ENCODE data around the gene GDI2.
A peak's percentile ranks its signal among the peaks of the same experiment; 100 is the strongest.
"Not testable (repeated sequence)": the region's sequence is repeated elsewhere in the genome, so short reads cannot be mapped to it uniquely, and the experiment has no call there.

GDI2 gene

DNA sequence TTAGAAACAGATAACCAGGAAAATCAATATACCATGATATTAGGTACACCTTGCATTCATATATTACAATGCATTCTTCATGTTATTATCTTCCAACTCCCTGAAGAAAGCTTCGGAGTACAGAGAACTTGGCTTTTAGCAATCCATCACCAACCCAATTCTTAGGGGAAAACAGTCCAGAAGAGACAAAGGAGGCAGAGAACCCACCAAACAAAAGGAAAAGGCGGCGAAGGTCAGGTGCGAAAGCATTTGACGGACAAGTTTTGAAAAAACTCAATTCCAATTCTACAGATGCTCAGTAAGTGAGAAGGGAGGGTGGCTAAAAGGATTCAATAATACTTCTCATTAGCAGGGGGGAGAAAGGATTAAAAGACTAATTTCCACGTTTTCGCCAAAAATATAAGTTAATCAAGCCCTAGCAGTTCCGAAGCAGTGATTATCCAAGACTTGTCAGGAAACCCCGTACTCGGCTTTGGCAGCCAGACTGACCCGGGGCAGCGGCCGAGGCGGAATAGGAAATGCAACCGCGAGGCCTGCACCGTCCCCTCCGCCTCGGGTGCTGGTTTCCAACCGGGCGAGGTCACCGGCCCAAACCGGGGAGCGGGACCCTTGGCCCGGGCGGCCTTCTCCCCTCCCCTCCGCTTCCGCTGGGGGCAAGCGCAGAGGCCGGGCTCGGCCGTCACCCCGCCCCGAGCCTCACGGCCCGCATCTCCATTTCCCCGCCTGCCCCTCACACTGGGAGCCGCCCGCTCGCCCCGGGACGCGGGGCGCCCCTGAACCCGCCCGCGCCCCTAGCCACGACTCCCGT, 747 bp downstream of the GDI2 start:
- ChIA-PET POLR2A (interaction anchor here (0.8 to 2.2 kb wide), 10 partner anchors 8 to 135 kb away, joined by 3 to 19 read pairs (median 4); partner anchors contain the start of genes ANKRD16 and FBH1), CTCF (interaction anchor here (0.9 kb wide), 1 partner anchor 78 kb away, joined by 4 read pairs; the partner anchor contains the start of genes ANKRD16 and FBH1)
- TF ChIP-seq TARDBP (IDR thresholded peaks at IDR 0.05) (no peak), FOXK2 (IDR thresholded peaks at IDR 0.05) (no peak), L3MBTL2 (conservative IDR thresholded peaks at IDR 0.05) (peak; percentile 53; the same call in 1 of the 2 replicates), FOXM1 (IDR thresholded peaks at IDR 0.05; ENCODE audit: borderline replicate concordance) (no peak), ARNT (IDR thresholded peaks at IDR 0.05) (no peak), ELF4 (IDR thresholded peaks at IDR 0.05) (no peak), SUZ12 (IDR thresholded peaks at IDR 0.05) (no peak), HDGF (IDR thresholded peaks at IDR 0.05; ENCODE audit: borderline replicate concordance) (no peak), SP1 (IDR thresholded peaks at IDR 0.05) (no peak), BHLHE40 (IDR thresholded peaks at IDR 0.05; ENCODE audit: borderline replicate concordance) (no peak), NFRKB (IDR thresholded peaks at IDR 0.05) (no peak), ZNF384 (IDR thresholded peaks at IDR 0.05) (0 out of 2 replicates have a peak, but pooled peaks have one; percentile 12), FOXA1 (IDR thresholded peaks at IDR 0.05) (no peak), LEF1 (IDR thresholded peaks at IDR 0.05; ENCODE audit: borderline replicate concordance) (no peak), CTBP1 (IDR thresholded peaks at IDR 0.05; ENCODE audit: borderline replicate concordance) (no peak)
- TF ChIP-seq, protein P1, sequence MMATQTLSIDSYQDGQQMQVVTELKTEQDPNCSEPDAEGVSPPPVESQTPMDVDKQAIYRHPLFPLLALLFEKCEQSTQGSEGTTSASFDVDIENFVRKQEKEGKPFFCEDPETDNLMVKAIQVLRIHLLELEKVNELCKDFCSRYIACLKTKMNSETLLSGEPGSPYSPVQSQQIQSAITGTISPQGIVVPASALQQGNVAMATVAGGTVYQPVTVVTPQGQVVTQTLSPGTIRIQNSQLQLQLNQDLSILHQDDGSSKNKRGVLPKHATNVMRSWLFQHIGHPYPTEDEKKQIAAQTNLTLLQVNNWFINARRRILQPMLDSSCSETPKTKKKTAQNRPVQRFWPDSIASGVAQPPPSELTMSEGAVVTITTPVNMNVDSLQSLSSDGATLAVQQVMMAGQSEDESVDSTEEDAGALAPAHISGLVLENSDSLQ (IDR thresholded peaks at IDR 0.05) = 0 out of 2 replicates have a peak, but pooled peaks have one; percentile 4
- DNase-seq (ENCODE audit: extremely low spot score) = peak; percentile 43

DNA sequence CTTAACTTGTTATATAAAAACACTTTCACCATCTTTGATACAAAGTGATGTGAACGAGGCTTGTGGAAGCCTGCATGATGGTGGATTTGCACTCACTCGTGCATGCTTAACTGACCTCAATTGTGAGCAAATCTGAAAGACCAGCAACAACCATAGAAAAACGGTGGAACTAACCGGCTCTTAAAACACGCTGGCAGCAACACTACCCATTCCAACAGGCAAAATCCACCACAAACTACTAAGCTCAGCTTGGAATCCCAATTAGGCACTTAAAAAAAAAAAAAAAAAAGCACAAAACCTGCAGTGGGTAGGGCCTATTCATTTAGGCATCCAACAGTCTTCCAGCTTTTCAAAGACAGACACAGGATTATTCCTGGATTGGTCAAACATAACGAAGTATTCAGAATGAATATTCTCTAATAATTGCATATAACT, 1.8 kb downstream of the GDI2 start:
- TF ChIP-seq ZNF384 (IDR thresholded peaks at IDR 0.05) (peak; percentile 95), TARDBP (IDR thresholded peaks at IDR 0.05) (no peak), L3MBTL2 (conservative IDR thresholded peaks at IDR 0.05) (no peak), LEF1 (IDR thresholded peaks at IDR 0.05; ENCODE audit: borderline replicate concordance) (no peak), SP1 (IDR thresholded peaks at IDR 0.05) (no peak), ARNT (IDR thresholded peaks at IDR 0.05) (no peak), CTBP1 (IDR thresholded peaks at IDR 0.05; ENCODE audit: borderline replicate concordance) (no peak)
- TF ChIP-seq, protein P1 (IDR thresholded peaks at IDR 0.05) = peak; percentile 45; the same call in 1 of the 2 replicates
- ChIA-PET CTCF (interaction anchor here (1.0 kb wide), 1 partner anchor 123 kb away, joined by 4 read pairs; no protein-coding TSS in a partner anchor), POLR2A (interaction anchor here (0.5 to 1.0 kb wide), 2 partner anchors 33 to 78 kb away, joined by 3 to 6 read pairs; partner anchors contain the start of genes ANKRD16 and FBH1)
- DNase-seq (ENCODE audit: extremely low spot score) = no peak

DNA sequence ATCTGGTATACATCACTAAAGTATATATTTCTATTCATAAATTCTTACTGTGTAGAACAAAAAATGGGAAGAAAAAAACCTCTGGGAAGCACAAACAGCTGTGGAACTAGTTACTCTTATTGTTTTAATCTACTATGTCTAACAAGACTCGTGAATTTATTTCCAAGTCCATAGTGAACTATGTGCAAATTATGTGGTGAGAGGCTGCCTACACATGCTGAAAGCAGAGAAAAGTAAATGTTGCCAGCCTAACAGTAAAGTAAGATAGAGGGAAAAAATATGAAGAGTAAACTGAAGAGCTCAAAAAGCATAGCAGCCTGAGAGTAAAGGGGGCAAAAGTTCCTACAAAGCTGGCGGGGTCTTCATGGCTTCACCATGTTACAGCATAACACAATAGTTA, 3.0 kb downstream of the GDI2 start:
- TF ChIP-seq FOXA1 (IDR thresholded peaks at IDR 0.05) (no peak), ARNT (IDR thresholded peaks at IDR 0.05) (no peak), SP1 (IDR thresholded peaks at IDR 0.05) (no peak), NFRKB (IDR thresholded peaks at IDR 0.05) (no peak), BHLHE40 (IDR thresholded peaks at IDR 0.05; ENCODE audit: borderline replicate concordance) (no peak), SUZ12 (IDR thresholded peaks at IDR 0.05) (no peak), ZNF384 (IDR thresholded peaks at IDR 0.05) (no peak), ELF4 (IDR thresholded peaks at IDR 0.05) (no peak), L3MBTL2 (conservative IDR thresholded peaks at IDR 0.05) (no peak), FOXM1 (IDR thresholded peaks at IDR 0.05; ENCODE audit: borderline replicate concordance) (no peak), CTBP1 (IDR thresholded peaks at IDR 0.05; ENCODE audit: borderline replicate concordance) (no peak), HDGF (IDR thresholded peaks at IDR 0.05; ENCODE audit: borderline replicate concordance) (no peak), FOXK2 (IDR thresholded peaks at IDR 0.05) (no peak)
- TF ChIP-seq, protein P1 (IDR thresholded peaks at IDR 0.05) = no peak
- no peak for DNase-seq (ENCODE audit: extremely low spot score)
- CTCF ChIA-PET = no interaction called here
- POLR2A ChIA-PET = interaction anchor here (1.5 kb wide), 1 partner anchor 10 kb away, joined by 4 read pairs; no protein-coding TSS in a partner anchor

DNA sequence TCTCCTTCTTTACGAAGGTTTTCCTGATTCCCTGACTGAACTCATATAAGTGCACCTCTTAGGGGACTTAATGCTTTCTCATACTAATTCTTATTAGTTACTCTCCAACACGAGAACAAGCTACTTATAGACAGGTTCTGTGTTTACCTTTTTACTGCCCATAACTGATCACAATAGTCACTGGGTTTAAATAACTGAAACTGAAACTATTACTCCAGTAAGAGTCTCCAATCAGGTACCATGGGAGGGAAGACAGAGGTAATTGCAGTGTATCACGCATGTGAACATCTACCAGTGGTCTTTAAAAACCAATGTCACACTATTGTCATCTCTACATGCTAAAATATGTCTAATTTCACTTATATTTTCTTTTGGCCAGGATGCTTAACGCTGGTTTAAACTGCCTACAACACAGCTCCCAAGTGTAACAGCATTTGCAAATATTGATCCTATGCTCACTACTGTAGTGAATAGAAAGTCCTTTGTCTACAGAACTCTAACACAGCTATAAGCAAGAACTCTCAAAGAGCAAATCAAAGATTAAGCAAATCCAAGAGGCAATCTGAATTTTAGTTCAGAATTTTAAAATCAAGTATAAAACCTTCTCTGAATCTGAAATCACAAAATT, 3.6 kb downstream of the GDI2 start:
- ChIA-PET POLR2A (interaction anchor here (0.8 to 1.5 kb wide), 3 partner anchors 10 to 80 kb away, joined by 3 to 4 read pairs (median 3); partner anchors contain the start of genes ANKRD16 and FBH1), CTCF (no interaction called here)
- no peak for DNase-seq (ENCODE audit: extremely low spot score)
- TF ChIP-seq BHLHE40 (IDR thresholded peaks at IDR 0.05; ENCODE audit: borderline replicate concordance) (no peak), FOXA1 (IDR thresholded peaks at IDR 0.05) (no peak), ELF4 (IDR thresholded peaks at IDR 0.05) (no peak), FOXM1 (IDR thresholded peaks at IDR 0.05; ENCODE audit: borderline replicate concordance) (no peak), NFRKB (IDR thresholded peaks at IDR 0.05) (no peak), TARDBP (IDR thresholded peaks at IDR 0.05) (no peak)

DNA sequence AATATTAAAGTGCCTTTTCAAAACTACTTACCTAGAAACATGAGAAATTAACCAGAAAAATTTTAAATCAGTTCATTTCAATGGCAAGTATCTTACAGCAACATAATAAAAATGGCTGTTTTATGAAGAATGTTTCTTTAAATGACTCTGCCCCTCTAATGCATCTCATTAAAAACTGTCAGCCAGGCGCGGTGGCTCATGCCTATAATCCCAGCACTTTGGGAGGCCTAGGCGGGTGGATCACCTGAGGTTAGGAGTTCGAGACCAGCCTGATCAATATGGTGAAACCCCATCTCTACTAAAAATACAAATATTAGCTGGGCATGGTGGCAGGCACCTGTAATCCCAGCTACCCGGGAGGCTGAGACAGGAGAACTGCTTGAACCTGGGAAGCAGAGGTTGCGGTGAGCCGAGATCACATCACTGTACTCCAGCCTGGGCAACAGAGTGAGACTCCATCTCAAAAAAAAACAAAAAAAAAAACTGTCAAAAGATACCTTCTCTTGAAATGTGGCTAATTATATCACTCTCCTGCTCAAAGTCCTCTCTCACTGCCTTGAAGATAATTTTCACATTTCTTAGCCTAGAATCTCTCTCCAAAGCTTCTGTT, 4.3 kb downstream of the GDI2 start:
- DNase-seq (ENCODE audit: extremely low spot score); CTCF ChIA-PET: not testable (repeated sequence)
- POLR2A ChIA-PET = interaction anchor here (0.8 to 1.5 kb wide), 3 partner anchors 9 to 81 kb away, joined by 3 to 4 read pairs (median 3); partner anchors contain the start of genes ANKRD16 and FBH1

All from HEK293T (cell line).